ENCODE data around the gene SKI. TPM values are rescaled to one million over a fixed set of nuclear protein-coding genes. Genes with fewer than 3 reads are reported as not detected.

The SKI gene
- total and polyA plus RNA-seq, 2 of the 8 experiments (the other 6 are each of a cell fraction or from before 2014, with no cell fraction given): 8.3 to 87.6 TPM

GRCh38 chr1:2201062-2201461 lies 27.1 kb upstream of the SKI start:
- H2AK5ac ChIP-seq (ENCODE audit: low read depth, low read length): no peak overlapping the region
- H2BK20ac ChIP-seq (ENCODE audit: low read length): no peak overlapping the region
- H3K27ac ChIP-seq (ENCODE audit: low read depth, low read length): no peak overlapping the region
- H4K91ac ChIP-seq (replicated peaks; ENCODE audit: insufficient read length, low read length): no peak overlapping the region
- H3K4me1 ChIP-seq (replicated peaks in 1 of 4; ENCODE audit: control insufficient read depth in 3 of 4, insufficient read depth in 4 of 4, low read length in 3 of 4): peaks cover 3 to 15% (median 13%) of the 10 kb centered on the region in 4 experiments
- H3K4me3 ChIP-seq (ENCODE audit: extremely low read depth in 1 of 4, insufficient read depth in 2 of 4, low read depth in 3 of 4, low read length in 4 of 4): no peak overlapping the region
- H3K27me3 ChIP-seq (replicated peaks in 1 of 4; ENCODE audit: control insufficient read depth in 3 of 4, extremely low read depth in 1 of 4, insufficient read depth in 3 of 4, low read length in 3 of 4): peaks cover 0 to 5% (median 3%) of the 10 kb centered on the region in 4 experiments; a peak in 4 of 7 replicates
- H3K56ac ChIP-seq (replicated peaks; ENCODE audit: insufficient read length, low read depth, low read length): no peak overlapping the region
- H3K9me3 ChIP-seq (ENCODE audit: insufficient read depth in 2 of 2, low read depth in 1 of 2, low read length in 1 of 2): no peaks in the 10 kb centered on the region
- no peak overlapping the region for H3K4me2 ChIP-seq (ENCODE audit: insufficient read depth in 1 of 2, low read depth in 2 of 2, low read length in 2 of 2)
- no peaks in the 10 kb centered on the region for H4K20me1 ChIP-seq (replicated peaks in 1 of 2; ENCODE audit: control insufficient read depth in 1 of 2, insufficient read depth in 2 of 2, low read length in 2 of 2)
- no peak overlapping the region for H2BK12ac ChIP-seq (ENCODE audit: low read depth, low read length)
- H2BK15ac ChIP-seq (ENCODE audit: low read length): 0 out of 2 replicates have a peak overlapping the region, but pooled peaks have one; percentile 29
- 92% methylated on average over 14 of the region's 14 CpGs; no CpG with 5 or more reads in 1 of the 2 experiments for WGBS, 2 experiments (ENCODE audit: extremely low coverage in 1 of 2, insufficient coverage in 1 of 2, insufficient read length in 1 of 2, insufficient replicate concordance in 2 of 2, low coverage in 1 of 2, low lambda C conversion rate in 2 of 2, missing lambda C conversion rate in 1 of 2)
- FAIRE-seq (no peak), DNase-seq (ENCODE audit: low read depth in 1 of 2, low spot score in 2 of 2) (no peak)
- H3K18ac ChIP-seq (ENCODE audit: extremely low read depth, low read length): no peak overlapping the region
- H3K4ac ChIP-seq (replicated peaks; ENCODE audit: insufficient read length, low read depth, low read length): no peak overlapping the region
- no peak overlapping the region for H3K14ac ChIP-seq (ENCODE audit: insufficient read length)
- POLR2A ChIA-PET (ENCODE audit: partially characterized antibody): interaction anchor here (0.9 kb wide), 1 partner anchor 201 kb away, joined by 3 read pairs; no protein-coding TSS in a partner anchor
- no peak overlapping the region for H3K9ac ChIP-seq (replicated peaks in 1 of 4; ENCODE audit: extremely low read depth in 1 of 4, low read depth in 3 of 4, low read length in 3 of 4)
- H3K79me2 ChIP-seq (ENCODE audit: control insufficient read depth in 1 of 2, insufficient read depth in 2 of 2, low read length in 2 of 2): no peaks in the 10 kb centered on the region
- H4K8ac ChIP-seq (ENCODE audit: extremely low read depth, insufficient read depth, low read length): peak overlapping the region; percentile 71
- H3K23ac ChIP-seq (ENCODE audit: insufficient read length): no peak overlapping the region
- no peak overlapping the region for H2AFZ ChIP-seq (ENCODE audit: low read length)
- H3K79me1 ChIP-seq (ENCODE audit: low read depth, low read length): no peaks in the 10 kb centered on the region; the same call in 1 of the 2 replicates
- H3K36me3 ChIP-seq (ENCODE audit: control insufficient read depth in 2 of 4, insufficient read depth in 4 of 4, low read length in 3 of 4): no peaks in the 10 kb centered on the region
- CTCF ChIA-PET (ENCODE audit: partially characterized antibody): interaction anchor here (0.6 to 14.1 kb wide), 4 partner anchors 34 to 182 kb away, joined by 3 to 154 read pairs (median 6); no protein-coding TSS in a partner anchor
- no peak overlapping the region for H4K5ac ChIP-seq (ENCODE audit: insufficient read length, low read depth, low read length)
- H2BK120ac ChIP-seq (replicated peaks; ENCODE audit: low read depth, low read length): no peak overlapping the region
- no peak overlapping the region for H2BK5ac ChIP-seq (ENCODE audit: low read depth, low read length)
- peaks cover 6% of the 10 kb centered on the region for H3K23me2 ChIP-seq (ENCODE audit: low read depth, low read length)
- TF ChIP-seq RBBP5 (IDR thresholded peaks at IDR 0.05; ENCODE audit: borderline replicate concordance, low read depth, low read length): no peak
- no peak for TF ChIP-seq HDAC2 (IDR thresholded peaks at IDR 0.05; ENCODE audit: borderline replicate concordance in 1 of 2, low read depth in 2 of 2, low read length in 2 of 2)
- TF ChIP-seq TAF7 (optimal IDR thresholded peaks at IDR 0.05; ENCODE audit: borderline replicate concordance, low read depth, low read length): no peak
- no peak for TF ChIP-seq NANOG (IDR thresholded peaks at IDR 0.05; ENCODE audit: insufficient read depth, low read depth, low read length, poor library complexity, severe bottlenecking)
- no peak for TF ChIP-seq GTF2F1 (IDR thresholded peaks at IDR 0.05; ENCODE audit: borderline replicate concordance, low read depth, low read length)
- TF ChIP-seq RFX5 (IDR thresholded peaks at IDR 0.05; ENCODE audit: borderline replicate concordance, low read depth, low read length): no peak
- TF ChIP-seq RAD21 (IDR thresholded peaks at IDR 0.05 in 1 of 2, conservative IDR thresholded peaks at IDR 0.05 in 1 of 2; ENCODE audit: low read depth in 2 of 2, low read length in 2 of 2): no peak
- no peak for TF ChIP-seq KDM5A (IDR thresholded peaks at IDR 0.05; ENCODE audit: low read length)
- no peak for TF ChIP-seq CHD2 (IDR thresholded peaks at IDR 0.05; ENCODE audit: low read length)

Measured in H1 (cell line).